GM18508 (cell line): ENCODE measurements around the gene CLPX.
"Not testable (repeated sequence)": the region's sequence is repeated elsewhere in the genome, so short reads cannot be mapped to it uniquely, and the experiment has no call there.

Source experiments
- ATAC-seq: cut with Tn5 transposase; IDR thresholded peaks from one replicate; pipeline ENCODE4 v1.9.1; 2021; ENCODE audit warnings: moderate number of reproducible peaks; ENCODE audit not compliant: insufficient read depth, unreplicated experiment

CLPX gene

DNA sequence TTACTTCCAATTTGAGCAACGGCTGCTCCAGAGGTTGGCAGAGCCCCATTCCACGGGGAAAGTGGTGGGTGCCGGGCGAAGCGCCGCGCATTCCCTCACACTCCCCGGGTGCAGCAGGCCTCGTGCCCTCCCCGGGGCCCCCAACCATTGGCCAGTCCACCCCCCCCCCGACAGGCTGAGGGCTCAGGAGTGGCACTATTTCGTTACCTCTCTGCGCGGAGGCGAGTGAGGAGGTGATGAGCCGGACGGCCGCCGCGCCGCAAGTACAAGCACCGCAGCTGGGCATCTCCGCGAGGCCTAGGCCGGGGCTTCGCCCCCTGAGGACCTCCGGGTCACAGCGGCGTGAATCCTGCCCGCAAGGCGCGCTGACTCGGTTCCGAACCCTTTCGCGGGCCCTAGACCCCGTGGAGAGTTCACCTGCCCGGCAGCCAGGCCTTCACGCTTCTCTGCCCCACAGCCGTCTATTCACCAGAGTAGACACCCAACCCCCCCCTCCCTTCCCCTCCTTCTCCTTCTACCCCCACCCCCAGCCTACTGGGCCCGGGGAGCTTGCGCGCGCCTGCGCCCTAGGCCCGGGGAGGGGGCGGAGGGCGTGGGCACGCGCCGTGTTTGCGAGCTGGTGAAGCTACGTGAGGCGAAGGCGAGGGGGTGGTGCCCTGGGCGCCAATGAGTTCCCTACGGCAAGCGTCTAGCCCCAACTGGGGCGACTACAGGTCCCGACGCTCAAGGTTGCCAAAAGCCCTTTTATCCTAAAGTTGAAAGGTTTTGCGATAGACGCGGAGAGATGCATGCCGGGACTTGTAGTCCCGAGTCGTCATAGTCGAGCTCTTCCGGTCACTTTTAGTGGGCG is at the start of gene CLPX:
Gene CLPX, minus strand, starts transcription at position 475 of the 850 bp plus-strand sequence. Its CDS starts 189 bp downstream, at position 286.
- peak; percentile 47 for ATAC-seq

DNA sequence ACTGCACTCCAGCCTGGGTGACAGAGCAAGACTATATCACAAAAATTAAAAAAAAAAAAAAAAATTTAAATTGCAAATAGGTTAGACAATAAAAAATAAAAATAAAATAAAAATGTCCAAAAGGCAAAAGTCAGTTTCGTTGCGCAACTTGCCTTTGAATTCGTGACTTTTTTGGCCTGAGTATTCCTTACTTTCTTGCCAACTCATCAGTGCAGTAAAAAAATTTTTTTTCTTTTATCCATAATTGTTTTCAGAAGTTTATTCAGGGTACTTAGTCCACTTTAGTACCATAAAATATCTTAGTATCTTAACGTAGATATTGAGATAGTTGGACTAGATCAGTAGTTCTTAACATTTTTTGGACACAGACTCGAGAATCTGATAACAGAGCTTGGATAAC is 48.6 kb upstream of the CLPX start:
- ATAC-seq = no peak

DNA sequence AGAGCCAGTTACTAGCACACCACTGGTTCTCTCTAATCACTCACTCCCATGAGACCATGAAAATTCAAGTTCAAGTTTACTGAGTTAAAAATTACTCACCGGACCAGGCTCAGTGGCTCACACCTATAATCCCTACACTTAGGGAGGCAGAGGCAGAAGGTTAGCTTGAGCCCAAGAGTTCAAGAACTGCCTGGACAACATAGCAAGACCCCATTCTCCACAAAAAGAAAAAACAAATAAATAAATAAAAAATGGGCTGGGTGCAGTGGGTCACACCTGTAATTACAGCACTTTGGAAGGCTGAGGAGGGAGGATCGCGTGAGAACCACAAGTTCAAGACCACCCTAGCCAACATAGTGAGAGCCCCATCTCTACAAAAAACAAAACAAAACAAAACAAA is 47.4 kb upstream of the CLPX start:
- ATAC-seq = no peak

DNA sequence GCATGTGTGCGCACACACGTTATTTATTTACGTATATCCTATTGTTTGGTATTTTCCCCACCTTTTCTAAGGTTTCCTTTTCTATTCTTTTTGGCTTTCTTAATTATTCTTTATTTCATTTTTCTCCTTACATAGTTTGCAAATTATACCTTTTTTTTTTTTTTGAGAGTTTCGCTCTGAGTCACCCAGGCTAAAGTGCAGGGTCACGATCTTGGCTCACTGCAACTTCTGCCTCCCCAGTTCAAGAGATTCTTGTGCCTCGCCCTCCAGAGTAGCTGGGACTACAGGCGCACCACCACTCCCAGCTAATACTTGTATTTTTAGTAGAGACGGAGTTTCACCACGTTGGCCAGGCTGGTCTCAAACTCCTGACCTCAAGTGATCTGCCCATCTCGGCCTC is 46.2 kb upstream of the CLPX start:
- ATAC-seq = no peak

DNA sequence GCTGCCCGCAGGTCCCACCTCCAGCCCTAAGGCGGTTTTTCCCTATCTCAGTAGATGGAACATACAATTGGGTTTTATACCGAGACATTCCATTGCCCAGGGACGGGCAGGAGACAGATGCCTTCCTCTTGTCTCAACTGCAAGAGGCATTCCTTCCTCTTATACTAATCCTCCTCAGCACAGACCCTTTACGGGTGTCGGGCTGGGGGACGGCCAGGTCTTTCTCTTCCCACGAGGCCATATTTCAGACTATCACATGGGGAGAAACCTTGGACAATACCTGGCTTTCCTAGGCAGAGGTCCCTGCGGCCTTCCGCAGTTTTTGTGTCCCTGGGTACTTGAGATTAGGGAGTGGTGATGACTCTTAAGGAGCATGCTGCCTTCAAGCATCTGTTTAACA is 41.8 kb upstream of the CLPX start:
- ATAC-seq = not testable (repeated sequence)

DNA sequence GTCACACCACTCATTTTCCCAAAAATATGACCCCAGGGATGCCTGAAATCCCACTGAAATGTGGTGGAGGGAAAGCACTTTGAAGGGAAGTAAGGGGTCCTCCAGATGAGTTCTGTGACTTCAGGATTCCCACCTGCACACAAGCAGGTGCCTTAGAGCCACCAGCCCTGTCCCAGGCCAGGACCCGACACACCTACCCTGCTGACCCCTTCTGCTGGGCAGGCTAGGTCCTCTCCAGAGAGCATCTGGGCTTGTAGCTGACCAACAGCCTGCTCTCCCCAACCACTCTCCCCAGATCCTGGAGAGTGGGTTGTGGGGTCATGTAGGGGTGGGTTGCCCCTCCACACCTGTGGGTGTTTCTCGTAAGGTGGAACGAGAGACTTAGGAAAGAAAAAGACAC is 41.1 kb upstream of the CLPX start:
- ATAC-seq = no peak

DNA sequence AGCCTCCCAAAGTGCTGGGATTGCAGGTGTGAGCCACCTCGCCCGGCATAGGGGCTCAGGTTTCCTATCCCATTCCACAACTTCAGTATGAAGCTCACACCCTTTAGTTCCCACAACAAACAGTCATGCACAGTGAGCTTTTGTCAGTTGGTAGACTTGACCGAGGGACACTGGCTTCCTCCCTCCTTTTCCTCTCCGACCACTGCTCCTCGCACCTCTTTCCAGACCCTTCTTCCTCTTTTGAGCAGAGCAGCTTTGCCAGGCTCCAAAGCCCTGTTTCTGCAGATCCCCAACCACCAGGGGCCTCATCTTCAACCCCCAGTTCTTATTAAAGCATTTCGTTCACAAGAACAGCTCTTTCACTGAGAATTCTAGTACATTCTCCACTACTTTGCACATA is 38.9 kb upstream of the CLPX start:
- ATAC-seq = no peak

DNA sequence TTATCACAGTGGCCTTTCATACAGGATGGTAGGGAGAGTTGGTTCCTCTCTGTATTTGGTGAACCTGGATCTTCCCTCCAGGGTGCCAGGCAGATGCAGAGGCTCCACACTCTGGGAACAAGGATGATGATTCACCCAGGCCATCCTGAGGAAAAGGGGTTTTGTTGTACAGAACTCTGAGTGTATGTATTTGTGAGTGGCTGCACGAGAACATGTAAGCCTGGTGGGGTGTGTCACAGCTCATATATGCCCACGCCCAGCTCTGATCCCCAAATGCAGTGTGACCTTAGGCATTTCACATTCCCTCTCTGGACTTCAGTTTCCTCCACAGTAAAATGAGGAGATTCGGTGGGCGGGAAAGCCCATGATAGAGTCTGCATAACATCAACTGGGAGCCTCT is 37.7 kb upstream of the CLPX start:
- no peak for ATAC-seq

DNA sequence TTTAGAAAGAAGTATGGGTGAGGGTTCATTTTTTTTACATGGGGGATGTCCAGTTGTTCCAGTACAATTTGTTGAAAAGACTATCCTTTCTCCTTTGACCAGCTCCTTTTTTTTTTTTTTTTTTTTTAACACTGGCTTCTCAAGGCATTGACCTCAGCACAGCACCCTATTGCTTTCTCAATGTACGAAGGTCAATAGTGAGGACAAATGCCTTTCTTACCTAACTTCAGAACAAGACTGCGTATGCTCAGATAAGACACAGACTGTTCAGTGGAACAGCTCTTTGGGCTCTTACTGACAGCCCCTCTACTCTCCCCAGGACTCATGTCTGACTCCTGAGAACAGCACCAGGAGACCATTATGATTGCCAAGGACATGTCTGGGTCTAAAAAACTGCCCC is 36.6 kb upstream of the CLPX start:
- no peak for ATAC-seq

DNA sequence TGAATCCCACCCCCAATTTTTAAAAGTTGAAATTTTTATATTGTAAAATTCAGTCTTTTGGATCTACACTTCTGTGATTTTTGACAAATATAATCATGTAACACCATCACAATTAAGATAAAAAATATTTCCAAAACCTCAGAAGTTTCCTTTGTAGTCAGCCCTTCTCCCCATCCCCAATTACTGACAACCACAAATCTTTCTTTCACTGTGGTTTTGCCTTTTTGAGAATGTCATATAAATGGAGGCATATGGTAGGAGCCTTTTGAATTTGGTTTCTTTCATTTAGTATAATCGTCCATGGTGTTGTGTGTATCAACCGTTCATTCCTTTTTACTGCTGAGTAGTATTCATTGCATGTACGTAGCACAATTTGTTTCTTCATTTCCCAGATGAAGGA is 34.0 kb upstream of the CLPX start:
- ATAC-seq = no peak

DNA sequence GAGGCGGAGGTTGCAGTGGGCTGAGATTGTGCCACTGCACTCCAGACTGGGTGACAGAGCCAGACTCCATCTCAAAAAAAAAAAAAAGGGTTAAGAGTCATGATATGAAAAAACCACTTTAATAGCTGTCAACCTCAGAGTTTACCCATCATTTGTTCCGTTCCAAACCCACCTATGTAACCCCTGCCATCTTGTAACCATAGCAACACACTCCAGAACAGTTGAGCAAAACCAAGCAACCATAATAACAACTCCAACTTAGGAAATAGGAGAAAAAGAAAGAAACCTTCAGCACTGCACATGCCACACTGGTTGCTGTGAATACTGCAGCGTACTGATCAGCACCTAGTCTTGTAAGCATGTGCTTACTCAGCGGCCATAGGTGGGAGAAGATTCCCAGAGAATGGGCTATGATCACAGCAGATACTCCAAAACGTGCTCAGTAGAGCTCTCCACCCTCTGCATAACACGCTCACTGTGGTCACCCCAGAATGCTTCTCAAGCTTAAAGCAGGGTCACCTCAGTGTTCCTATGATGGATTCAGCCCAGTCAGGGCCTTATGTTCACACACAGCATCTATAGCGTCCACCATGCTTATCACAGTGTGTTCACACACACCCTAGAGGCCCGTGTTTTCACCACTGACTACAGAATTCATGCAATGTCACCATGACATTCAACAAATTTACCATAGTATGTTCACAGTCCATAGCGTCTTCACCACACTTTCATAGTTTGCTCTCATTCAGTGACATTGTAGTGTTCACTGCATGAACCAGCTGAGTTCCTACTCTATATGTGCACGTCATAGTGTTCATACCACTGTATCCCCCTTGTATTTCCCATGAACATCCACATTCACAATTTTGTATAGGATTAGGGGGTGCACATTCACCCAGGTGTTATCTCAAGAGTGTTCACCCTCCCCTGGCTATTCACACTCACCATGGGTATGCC is 32.7 kb upstream of the CLPX start:
- ATAC-seq = no peak

DNA sequence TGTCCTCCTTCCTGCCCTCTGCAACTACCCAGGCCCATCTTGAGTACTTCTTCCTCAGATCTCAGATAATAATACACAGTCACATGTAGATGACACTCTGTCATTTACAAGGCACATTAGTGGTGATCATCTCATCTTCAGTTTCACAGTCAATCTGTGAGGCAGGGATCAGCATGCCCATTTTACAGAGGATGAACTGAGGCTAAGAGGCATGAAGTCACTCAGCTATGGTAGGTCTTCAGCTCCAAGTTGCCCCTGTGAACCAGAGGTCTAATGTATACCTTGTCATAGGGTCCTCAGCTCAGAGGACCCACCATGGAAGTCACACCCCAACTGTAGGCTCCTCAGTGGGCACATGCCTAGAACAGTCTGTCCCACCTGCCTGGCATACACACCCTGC is 30.4 kb upstream of the CLPX start:
- ATAC-seq = no peak

DNA sequence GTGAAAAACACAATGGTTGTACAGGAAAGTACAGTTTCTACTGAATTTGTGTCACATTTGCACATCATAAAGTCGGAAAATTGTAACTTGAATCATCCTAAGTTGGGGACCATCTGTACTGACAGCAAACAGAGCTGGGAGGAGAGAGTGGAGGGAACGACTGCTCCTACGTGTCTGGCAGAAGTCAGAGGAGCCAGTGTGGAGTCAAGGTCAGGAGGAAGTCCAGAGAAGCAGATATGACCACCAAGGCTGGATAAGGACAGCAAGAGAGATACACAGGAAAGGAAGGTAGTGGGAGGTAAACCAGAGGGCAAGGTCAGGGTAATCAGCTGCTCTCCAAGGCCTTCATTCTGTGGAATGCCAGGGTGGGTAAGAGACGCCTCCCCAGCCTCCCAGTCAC is 28.9 kb upstream of the CLPX start:
- ATAC-seq = no peak

DNA sequence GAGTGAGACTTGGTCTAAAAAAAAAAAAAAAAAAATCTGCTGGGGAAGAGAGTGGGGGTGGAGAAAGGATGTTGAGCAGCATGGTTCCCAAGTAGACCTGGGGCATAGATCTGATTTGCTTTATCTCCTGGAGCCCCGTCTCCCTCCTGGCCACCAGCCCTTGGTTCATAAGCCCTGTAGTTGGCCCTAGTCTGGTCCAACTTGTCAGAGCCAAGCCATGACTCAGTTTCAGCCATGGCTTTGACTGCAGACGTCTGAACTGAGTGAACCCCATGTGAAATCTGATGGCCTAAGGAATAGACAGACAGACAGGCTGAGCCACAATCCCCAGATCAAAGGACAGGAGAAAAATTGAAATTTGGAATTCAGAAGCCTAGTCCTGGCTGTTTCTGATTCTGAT is 28.1 kb upstream of the CLPX start:
- ATAC-seq = no peak

DNA sequence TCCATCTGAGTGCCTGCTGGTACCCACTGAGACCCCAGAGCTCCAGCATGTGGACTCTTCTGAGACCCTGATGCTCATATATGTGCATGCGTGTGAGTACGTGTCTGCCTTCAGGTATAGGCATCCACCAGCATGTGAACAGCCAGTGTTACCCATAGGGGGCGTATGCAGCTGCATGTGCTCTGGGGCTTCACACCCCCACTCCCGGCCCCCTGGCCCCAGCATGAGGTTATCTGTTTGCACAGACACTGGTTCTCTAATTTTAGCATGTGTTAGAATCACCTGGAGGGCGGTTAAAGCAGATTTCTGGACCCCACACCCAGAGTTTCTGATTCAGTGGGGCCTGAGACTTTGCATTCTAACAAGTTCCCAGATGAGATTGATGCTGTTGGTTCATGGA is 27.0 kb upstream of the CLPX start:
- no peak for ATAC-seq

DNA sequence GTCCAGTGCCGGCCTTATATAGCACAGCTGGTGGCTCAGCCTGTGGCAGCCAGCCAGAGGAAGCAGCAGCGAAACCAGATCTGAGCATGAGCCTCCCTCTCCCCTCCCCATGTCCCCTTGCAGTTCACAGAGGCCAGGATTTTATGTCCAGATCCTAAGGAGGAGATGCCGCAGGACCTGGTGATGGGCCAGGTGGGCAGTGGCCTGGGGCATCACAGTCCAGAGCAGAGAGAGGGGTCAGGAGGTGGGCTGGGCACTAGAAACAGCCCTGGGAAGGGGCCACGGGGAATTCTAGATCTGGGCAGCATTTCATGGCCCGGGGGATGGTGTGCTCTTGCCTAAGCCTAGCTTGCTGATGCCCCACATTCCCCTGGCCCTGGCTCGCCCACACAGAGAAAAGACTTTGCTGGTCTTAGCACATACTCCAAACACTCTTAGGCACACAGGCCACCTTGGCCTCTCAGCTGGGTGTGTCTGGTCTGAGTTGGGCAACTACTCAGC is 26.4 kb upstream of the CLPX start:
- ATAC-seq = no peak

DNA sequence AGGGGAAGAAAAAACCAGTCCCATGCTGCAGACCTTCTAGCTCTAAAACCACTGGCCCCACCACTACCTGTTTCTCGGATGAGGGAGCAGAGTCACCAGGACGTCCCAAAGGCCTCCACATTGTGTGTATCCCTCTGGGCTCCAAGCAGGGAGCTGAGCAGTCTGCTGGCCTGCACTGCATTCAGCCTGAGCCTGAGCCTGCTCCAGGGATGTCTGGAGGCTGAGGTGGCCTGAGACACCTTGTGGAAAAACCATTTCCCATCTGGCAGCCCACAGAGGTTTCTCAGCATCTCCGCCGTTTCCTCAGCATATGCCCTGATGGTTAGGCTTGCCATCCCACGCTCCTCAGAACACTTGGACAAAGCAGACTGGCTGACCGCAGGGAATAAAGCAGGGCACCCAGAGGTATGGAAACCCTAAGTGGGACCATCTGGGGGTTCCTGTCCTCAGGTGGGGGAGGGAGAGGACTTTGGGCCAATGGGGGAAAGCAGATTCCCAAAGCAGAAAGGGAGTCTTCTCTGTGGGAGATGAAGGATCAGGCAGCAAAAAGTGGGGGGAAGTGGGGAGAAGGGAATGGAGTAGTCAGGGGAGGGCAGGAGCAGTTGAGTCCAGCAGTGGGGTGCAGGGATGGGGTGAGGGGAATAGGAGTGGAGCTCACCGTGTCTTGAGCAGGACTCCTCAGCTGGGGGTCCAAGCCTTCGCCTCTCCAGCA is 25.8 kb upstream of the CLPX start, which contains the start of gene CILP:
Gene CILP, minus strand, starts transcription at position 704 of the 712 bp plus-strand sequence. CDS start 1,718 bp downstream, outside the sequence.
- ATAC-seq = no peak

DNA sequence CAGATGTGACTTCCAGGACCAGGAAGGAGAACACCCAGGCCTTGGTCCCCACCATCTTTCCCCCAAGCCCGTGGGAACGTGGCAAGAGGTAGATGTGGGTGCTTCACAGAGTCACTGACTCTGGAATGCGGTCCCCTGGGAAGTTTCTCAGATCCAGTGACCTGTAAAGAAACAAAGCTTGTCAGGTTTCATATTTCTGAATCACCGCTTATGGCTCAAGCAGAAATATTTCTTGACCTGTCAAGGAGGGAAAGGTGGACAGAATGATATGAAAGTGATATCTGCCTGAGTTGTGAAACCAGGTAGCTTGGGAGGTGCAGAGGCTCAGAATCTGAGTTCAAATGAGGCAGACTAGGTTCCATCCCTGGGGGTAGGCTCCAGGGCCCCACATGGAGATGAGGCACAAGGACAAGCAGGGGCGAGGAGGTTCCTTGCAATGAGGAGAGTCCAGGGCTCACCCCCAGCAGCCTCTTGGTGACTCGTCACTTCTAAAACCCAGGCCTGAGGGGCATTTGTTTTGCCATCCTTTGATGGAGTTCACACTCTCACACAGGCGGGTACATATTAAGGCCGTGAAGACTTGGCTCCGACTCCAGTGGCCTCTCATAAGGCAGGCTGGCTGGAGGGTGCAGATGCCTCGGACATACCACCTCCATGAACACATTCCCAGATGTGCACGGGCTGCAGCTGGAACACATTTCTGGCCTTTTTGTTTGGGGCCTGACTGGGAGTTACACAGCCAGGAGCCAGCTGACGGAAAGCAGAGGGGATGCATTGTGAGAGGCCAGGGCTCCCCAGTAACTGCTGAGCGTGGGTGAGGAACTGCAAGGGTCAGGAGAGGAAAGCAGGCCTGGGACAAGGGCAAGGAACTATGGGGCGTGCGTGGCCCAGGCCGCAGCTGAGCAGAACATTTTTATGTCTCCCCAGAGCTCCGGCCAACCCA is 24.8 kb upstream of the CLPX start:
- ATAC-seq = no peak

DNA sequence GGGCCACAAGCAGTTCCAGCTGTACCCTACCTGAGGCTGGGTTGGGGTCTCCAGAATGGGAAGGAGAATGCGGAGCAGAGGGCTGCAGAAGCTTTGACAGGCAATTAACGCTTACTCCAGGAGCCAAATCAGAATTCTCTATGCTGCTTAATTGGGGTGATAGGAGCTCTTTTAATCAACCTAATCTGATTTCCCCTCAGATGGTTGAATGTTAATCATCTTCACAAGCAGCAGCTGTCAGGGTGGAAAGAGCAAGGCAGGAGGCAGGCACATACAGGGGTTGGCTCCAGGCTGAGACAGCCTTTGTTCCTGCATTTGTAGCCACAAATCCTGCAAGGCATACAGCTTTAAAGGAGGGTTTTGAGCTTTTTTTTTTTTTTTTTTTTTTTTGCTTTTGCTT is 23.5 kb upstream of the CLPX start:
- no peak for ATAC-seq
